Endothelial cell of umbilical vein (primary cell): ENCODE results near the gene DRC7. TPM values are rescaled to one million over a fixed set of nuclear protein-coding genes. Genes with fewer than 3 reads are reported as not detected.

Experiments used
- BruUV-seq: library from RNA; stranded (reverse); fragments of 400-500 nt; replicated peaks from 2 replicates; lab custom pipeline; 2021; lab: Mats Ljungman, UMichigan
- CTCF ChIA-PET: fragments of 300-600, 350-600 bp; sonication (Branson Sonifier 250); formaldehyde crosslinking; loops from one replicate; lab custom pipeline; 2021; ENCODE audit warnings: antibody characterized with exemption, inconsistent platforms; lab: Charles Lee
- POLR2A ChIA-PET: fragments of 300-600, 350-600 bp; sonication (Branson Sonifier 250); formaldehyde crosslinking; loops from one replicate; lab custom pipeline; 2021; ENCODE audit warnings: antibody characterized with exemption, inconsistent platforms; lab: Charles Lee
- DNase-seq: peaks from one replicate; pipeline ENCODE4 v3.0.0-alpha.2; 2011; ENCODE audit warnings: low read depth, low spot score
- FAIRE-seq: peaks from 2 replicates; lab custom pipeline; 2011; peaks lifted over from hg19 to GRCh38; lab: Jason Lieb, UNC
- H2AFZ ChIP-seq: 2 replicates; pipeline ENCODE4 v1.6.0; 2012; ENCODE audit warnings: low read depth, low read length, control low read depth, inconsistent platforms
- H3K27ac ChIP-seq: 2 replicates; pipeline ENCODE4 v1.5.1; 2011; ENCODE audit warnings: low read depth, mild to moderate bottlenecking, control low read depth, low read length, moderate library complexity; ENCODE audit not compliant: insufficient read depth
- H3K27me3 ChIP-seq, 2 experiments: 2 replicates each; pipeline versions ENCODE4 v1.6.0 to v1.6.1; 2011; ENCODE audit warnings: low read length in 2 of 2, mixed read lengths in 1 of 2; ENCODE audit not compliant: control insufficient read depth in 2 of 2, insufficient read depth in 2 of 2
- H3K36me3 ChIP-seq, 2 experiments: 2 replicates in 1 of 2; 3 replicates in 1 of 2; pipeline ENCODE4 v1.5.1; 2011; ENCODE audit warnings: low read length in 2 of 2, mild to moderate bottlenecking in 1 of 2, moderate library complexity in 1 of 2; ENCODE audit not compliant: control insufficient read depth in 2 of 2, insufficient read depth in 2 of 2; ENCODE audit errors: extremely low read depth in 1 of 2
- H3K4me1 ChIP-seq: 3 replicates; pipeline ENCODE4 v1.5.1; 2011; ENCODE audit warnings: mild to moderate bottlenecking, low read length; ENCODE audit not compliant: control insufficient read depth, insufficient read depth; ENCODE audit errors: extremely low read depth
- H3K4me2 ChIP-seq: 2 replicates; pipeline ENCODE4 v1.6.1; 2011; ENCODE audit warnings: low read length, control low read depth, mixed read lengths; ENCODE audit not compliant: insufficient read depth
- H3K4me3 ChIP-seq, 3 experiments: fragments of 200-600 bp in 1 of 3; sonication (generic), shearing (Covaris generic) in 1 of 3; replicated peaks in 1 of 3; 2 replicates each; pipeline ENCODE4 v1.5.1; 2011 to 2016; ENCODE audit warnings: control low read depth in 3 of 3, low read length in 3 of 3, mild to moderate bottlenecking in 2 of 3, inconsistent platforms in 1 of 3, low read depth in 1 of 3, moderate library complexity in 1 of 3; ENCODE audit not compliant: insufficient read depth in 1 of 3
- H3K79me2 ChIP-seq: 2 replicates; pipeline ENCODE4 v1.6.0; 2012; ENCODE audit warnings: low read length, inconsistent platforms; ENCODE audit not compliant: control insufficient read depth, insufficient read depth
- H3K9ac ChIP-seq: replicated peaks from 2 replicates; pipeline ENCODE3; 2011; ENCODE audit warnings: low read length, control low read depth; ENCODE audit not compliant: insufficient read depth; ENCODE audit errors: extremely low read depth
- H3K9me1 ChIP-seq: replicated peaks from 3 replicates; pipeline ENCODE4 v1.6.0; 2011; ENCODE audit warnings: mild to moderate bottlenecking, low read length; ENCODE audit not compliant: control insufficient read depth, insufficient read depth; ENCODE audit errors: extremely low read depth
- H3K9me3 ChIP-seq: replicated peaks from 2 replicates; pipeline ENCODE4 v1.5.1; 2012; ENCODE audit warnings: low read length, inconsistent platforms; ENCODE audit not compliant: control insufficient read depth, insufficient read depth
- H4K20me1 ChIP-seq: replicated peaks from 2 replicates; pipeline ENCODE3; 2011; ENCODE audit warnings: mild to moderate bottlenecking, low read length; ENCODE audit not compliant: control insufficient read depth, insufficient read depth; ENCODE audit errors: extremely low read depth
- EZH2 ChIP-seq: IDR thresholded peaks from 2 replicates; pipeline ENCODE4 v1.6.1; 2012; ENCODE audit warnings: borderline replicate concordance, low read depth, mild to moderate bottlenecking, moderate library complexity, low read length, inconsistent platforms; ENCODE audit not compliant: severe bottlenecking
- FOS ChIP-seq: IDR thresholded peaks from 2 replicates; pipeline ENCODE4 v1.6.1; 2011; ENCODE audit warnings: mild to moderate bottlenecking, low read length, moderate library complexity, borderline replicate concordance; ENCODE audit not compliant: insufficient read depth
- GATA2 ChIP-seq: IDR thresholded peaks from 2 replicates; pipeline ENCODE4 v1.7.0; 2011; ENCODE audit warnings: low read depth, mild to moderate bottlenecking, moderate library complexity, mixed read lengths, low read length; ENCODE audit not compliant: insufficient read length, insufficient read depth
- POLR2A ChIP-seq: IDR thresholded peaks from 2 replicates; pipeline ENCODE4 v1.6.1; 2012; ENCODE audit warnings: low read depth, mild to moderate bottlenecking, control low read depth, low read length
- dilution Hi-C: fragments of 300-500 bp; cut with MboI; formaldehyde crosslinking; loops from one replicate; pipeline ENCODE4 v1.15.0; 2019; ENCODE audit warnings: low sequenced_read_pairs; ENCODE audit not compliant: extremely low pct_ligation_motif_present
- intact Hi-C: fragments of 100-400 bp; cut with micrococcal nuclease; formaldehyde crosslinking; loops from one replicate; pipeline ENCODE4 v1.10.0; 2022
- polyA plus RNA-seq, 4 experiments: library from polyadenylated mRNA; depleted of rRNA in 3 of 4; stranded (reverse) in 3 of 4; unstranded in 1 of 4; fragments of >200 nt; gene quantifications; 2 replicates each; pipeline versions ENCODE4 v1.2.1 to v1.2.3, GENCODE V29; 2011 to 2012; ENCODE audit warnings: missing spikeins in 1 of 4
- total RNA-seq: library from RNA; stranded (reverse); gene quantifications from 2 replicates; pipeline ENCODE4 v1.2.3, GENCODE V29; 2021
- TF ChIP-seq, protein P1 (sequence below): IDR thresholded peaks from 2 replicates; pipeline ENCODE4 v1.6.1; 2011; ENCODE audit not compliant: insufficient read depth, insufficient read length
- TF ChIP-seq, protein P2 (sequence below), 2 donors: IDR thresholded peaks; 1 replicate in 1 of 2; 2 replicates in 1 of 2; pipeline ENCODE4 v1.5.1; 2011; ENCODE audit warnings: low read length in 2 of 2, mild to moderate bottlenecking in 2 of 2, moderate library complexity in 2 of 2, control low read depth in 1 of 2, inconsistent platforms in 1 of 2, low read depth in 1 of 2; ENCODE audit not compliant: insufficient read depth in 1 of 2; ENCODE audit errors: extremely low read depth in 1 of 2

Gene DRC7
- total and polyA plus RNA-seq, 2 donors (not counting 3 experiments of a cell fraction or from before 2014, with no cell fraction given), result 0.13 to 0.77 TPM

DNA sequence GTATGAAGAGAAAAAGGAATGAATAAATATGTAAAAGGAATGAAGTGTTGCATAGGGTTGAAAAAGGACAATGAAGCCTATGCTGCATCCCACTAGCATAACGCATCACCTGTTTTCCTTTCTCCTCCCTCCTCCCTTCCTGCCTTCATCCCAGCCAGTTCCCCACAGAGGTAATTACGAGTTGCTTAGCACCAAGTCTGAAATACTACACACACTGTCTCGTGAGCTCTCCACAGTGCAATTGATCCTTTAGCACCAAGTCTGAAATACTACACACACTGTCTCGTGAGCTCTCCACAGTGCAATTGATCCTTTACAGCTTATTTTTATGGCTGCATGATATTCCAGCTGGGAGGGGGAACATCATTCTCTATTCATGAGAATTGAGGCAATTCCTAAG lies 1.1 kb upstream of the DRC7 start:
- no peak for TF ChIP-seq POLR2A
- no peak for TF ChIP-seq GATA2
- TF ChIP-seq EZH2, result no peak
- TF ChIP-seq, protein P1, sequence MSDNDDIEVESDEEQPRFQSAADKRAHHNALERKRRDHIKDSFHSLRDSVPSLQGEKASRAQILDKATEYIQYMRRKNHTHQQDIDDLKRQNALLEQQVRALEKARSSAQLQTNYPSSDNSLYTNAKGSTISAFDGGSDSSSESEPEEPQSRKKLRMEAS, result no peak
- no peak for TF ChIP-seq FOS
- TF ChIP-seq, protein P2, sequence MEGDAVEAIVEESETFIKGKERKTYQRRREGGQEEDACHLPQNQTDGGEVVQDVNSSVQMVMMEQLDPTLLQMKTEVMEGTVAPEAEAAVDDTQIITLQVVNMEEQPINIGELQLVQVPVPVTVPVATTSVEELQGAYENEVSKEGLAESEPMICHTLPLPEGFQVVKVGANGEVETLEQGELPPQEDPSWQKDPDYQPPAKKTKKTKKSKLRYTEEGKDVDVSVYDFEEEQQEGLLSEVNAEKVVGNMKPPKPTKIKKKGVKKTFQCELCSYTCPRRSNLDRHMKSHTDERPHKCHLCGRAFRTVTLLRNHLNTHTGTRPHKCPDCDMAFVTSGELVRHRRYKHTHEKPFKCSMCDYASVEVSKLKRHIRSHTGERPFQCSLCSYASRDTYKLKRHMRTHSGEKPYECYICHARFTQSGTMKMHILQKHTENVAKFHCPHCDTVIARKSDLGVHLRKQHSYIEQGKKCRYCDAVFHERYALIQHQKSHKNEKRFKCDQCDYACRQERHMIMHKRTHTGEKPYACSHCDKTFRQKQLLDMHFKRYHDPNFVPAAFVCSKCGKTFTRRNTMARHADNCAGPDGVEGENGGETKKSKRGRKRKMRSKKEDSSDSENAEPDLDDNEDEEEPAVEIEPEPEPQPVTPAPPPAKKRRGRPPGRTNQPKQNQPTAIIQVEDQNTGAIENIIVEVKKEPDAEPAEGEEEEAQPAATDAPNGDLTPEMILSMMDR (IDR thresholded peaks at IDR 0.05; ENCODE audit: extremely low read depth in 1 of 2, insufficient read depth in 1 of 2, low read depth in 1 of 2, low read length in 2 of 2), result no peak
- ChIA-PET POLR2A (no interaction called here), CTCF (interaction anchor here (1.5 kb wide), 1 partner anchor 118 kb away, joined by 4 read pairs; no protein-coding TSS in a partner anchor)
- no peak overlapping the region for H2AFZ ChIP-seq
- no peaks in the 10 kb centered on the region for H4K20me1 ChIP-seq
- no peaks in the 10 kb centered on the region for H3K4me1 ChIP-seq
- H3K9ac ChIP-seq, result no peak overlapping the region
- no peaks in the 10 kb centered on the region for H3K9me1 ChIP-seq
- intact Hi-C loops, result no loop called here
- no peaks in the 10 kb centered on the region for H3K9me3 ChIP-seq
- no peak overlapping the region for H3K27ac ChIP-seq
- no TSS peak for BruUV-seq
- no peaks in the 10 kb centered on the region for H3K79me2 ChIP-seq
- dilution Hi-C loops, result no loop called here
- no peak overlapping the region for H3K4me2 ChIP-seq
- H3K4me3 ChIP-seq, result no peak overlapping the region
- peaks cover 2 to 5% of the 10 kb centered on the region in 2 experiments for H3K27me3 ChIP-seq
- FAIRE-seq (no peak), DNase-seq (no peak)
- no peaks in the 10 kb centered on the region for H3K36me3 ChIP-seq
